NCI-H526 treated with DMSO at 0.1 percent for 48 hours (cell line): ENCODE measurements around the gene CRHR1.
"Not testable (repeated sequence)": the region's sequence is repeated elsewhere in the genome, so short reads cannot be mapped to it uniquely, and the experiment has no call there.

Experiments
- DNase-seq: peaks from one replicate; lab custom pipeline; 2025; lab: John Stamatoyannopoulos, UW

CRHR1 gene

GRCh38 chr17:45845376-45846185 lies 61.5 kb downstream of the CRHR1 start:
- no peak for DNase-seq

GRCh38 chr17:45846223-45846622 lies 62.1 kb downstream of the CRHR1 start:
- no peak for DNase-seq

GRCh38 chr17:45846646-45847045 lies 62.5 kb downstream of the CRHR1 start:
- no peak for DNase-seq

- DNase-seq: no peak
Measured at GRCh38 chr17:45847101-45847500, 63.0 kb downstream of the CRHR1 start.

- DNase-seq: no peak
Measured at GRCh38 chr17:45847747-45848146, 63.6 kb downstream of the CRHR1 start.

- no peak for DNase-seq
Measured at GRCh38 chr17:45848405-45848804, 64.3 kb downstream of the CRHR1 start.

GRCh38 chr17:45848868-45849535 lies 64.9 kb downstream of the CRHR1 start:
- no peak for DNase-seq

GRCh38 chr17:45849536-45849990 lies 65.4 kb downstream of the CRHR1 start:
- DNase-seq: no peak

GRCh38 chr17:45850011-45850410 lies 65.9 kb downstream of the CRHR1 start:
- DNase-seq: no peak

GRCh38 chr17:45850468-45850867 lies 66.3 kb downstream of the CRHR1 start:
- DNase-seq: no peak

GRCh38 chr17:45851022-45851421 lies 66.9 kb downstream of the CRHR1 start:
- no peak for DNase-seq

- no peak for DNase-seq
Measured at GRCh38 chr17:45851464-45851863, 67.3 kb downstream of the CRHR1 start.

- DNase-seq: no peak
Measured at GRCh38 chr17:45851873-45852272, 67.8 kb downstream of the CRHR1 start.

- DNase-seq: peak; percentile 43
Measured at GRCh38 chr17:45852535-45853297, 68.6 kb downstream of the CRHR1 start.

GRCh38 chr17:45854209-45854608 lies 70.1 kb downstream of the CRHR1 start:
- DNase-seq: no peak

GRCh38 chr17:45855691-45856336 lies 71.7 kb downstream of the CRHR1 start:
- no peak for DNase-seq

- no peak for DNase-seq
Measured at GRCh38 chr17:45857977-45858708, 74.0 kb downstream of the CRHR1 start.

GRCh38 chr17:45861165-45861564 lies 77.0 kb downstream of the CRHR1 start:
- no peak for DNase-seq

- not testable (repeated sequence) for DNase-seq
Measured at GRCh38 chr17:45862127-45862526, 78.0 kb downstream of the CRHR1 start.

- DNase-seq: no peak
Measured at GRCh38 chr17:45863857-45864654, 79.9 kb downstream of the CRHR1 start.

- no peak for DNase-seq
Measured at GRCh38 chr17:45867171-45867570, 83.1 kb downstream of the CRHR1 start.
